DMS153 treated with DMSO at 0.1 percent for 48 hours (cell line): ENCODE results near the gene NAA60.

Experiments
- DNase-seq: peaks from one replicate; lab custom pipeline; 2025; ENCODE audit not compliant: unreplicated experiment; lab: John Stamatoyannopoulos, UW

The NAA60 gene

DNA sequence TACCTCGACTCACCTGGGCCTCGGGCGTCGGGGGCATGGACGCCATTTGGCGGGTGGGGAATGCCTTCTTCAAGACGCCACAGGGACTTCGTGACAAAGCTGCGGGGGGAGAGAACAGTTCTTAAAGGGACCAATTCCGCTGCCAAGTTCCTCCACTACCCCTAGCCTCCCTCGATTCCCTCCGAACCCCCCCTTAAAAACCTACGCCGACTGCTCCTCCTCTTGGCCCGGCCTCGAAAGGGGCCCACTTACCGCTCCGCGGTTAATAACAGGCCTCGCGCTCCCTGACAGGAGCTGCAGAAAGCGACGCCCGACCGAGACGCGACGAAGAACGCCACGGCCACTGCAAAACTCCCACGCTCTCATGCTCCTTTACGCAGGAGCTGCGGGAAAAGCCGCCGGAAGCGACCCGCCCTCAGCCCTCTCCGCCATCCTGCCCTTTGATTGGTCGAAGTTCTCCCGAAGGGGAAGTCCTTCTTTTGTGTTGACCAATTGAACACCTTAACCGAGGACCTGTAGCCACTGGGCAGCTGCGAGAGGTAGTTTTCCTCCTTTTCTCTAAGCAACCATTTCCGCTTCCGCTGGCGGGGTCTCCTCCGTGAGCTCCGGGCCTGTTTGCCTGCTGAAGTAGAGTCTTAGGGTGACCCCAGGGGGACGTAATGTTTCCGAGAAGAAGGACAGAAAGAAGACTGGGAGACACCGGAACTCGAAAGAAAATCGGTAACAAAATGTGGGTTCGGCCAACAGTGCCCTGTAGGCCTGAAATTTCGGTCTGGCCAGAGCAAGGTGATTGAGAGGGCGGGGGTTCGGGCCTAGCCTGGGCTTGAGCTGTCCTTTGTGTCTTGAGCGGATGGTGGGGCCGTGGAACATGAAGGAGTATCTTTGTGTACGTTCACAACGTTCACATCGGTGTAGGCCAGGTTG is at the start of gene NAA60, which contains the start of gene ZNF597:
TSS of gene NAA60 (plus strand) at position 573 of the 924 bp plus-strand sequence. CDS start 32,548 bp downstream, outside the sequence.
TSS of gene ZNF597 (minus strand) at position 397 of the 924 bp plus-strand sequence. CDS start at position 46, 351 bp downstream.
- DNase-seq, result peak; percentile 58

DNA sequence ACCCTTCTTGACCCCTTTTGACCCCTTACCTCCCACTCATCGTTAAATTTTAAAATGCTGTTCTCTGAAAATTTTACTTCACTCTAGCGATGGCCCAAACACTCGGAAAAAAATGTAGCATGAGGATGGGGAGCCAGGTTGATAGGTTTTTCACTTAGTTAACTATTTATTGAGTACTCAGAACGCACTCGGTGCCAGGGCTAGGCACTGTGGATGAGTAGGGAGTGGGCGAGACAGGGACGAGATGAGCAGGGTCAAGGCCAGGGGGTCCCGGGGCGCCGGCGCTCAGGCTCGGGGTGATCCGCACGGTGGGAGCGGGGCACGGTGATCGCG is 43.1 kb upstream of the NAA60 start:
- no peak for DNase-seq

DNA sequence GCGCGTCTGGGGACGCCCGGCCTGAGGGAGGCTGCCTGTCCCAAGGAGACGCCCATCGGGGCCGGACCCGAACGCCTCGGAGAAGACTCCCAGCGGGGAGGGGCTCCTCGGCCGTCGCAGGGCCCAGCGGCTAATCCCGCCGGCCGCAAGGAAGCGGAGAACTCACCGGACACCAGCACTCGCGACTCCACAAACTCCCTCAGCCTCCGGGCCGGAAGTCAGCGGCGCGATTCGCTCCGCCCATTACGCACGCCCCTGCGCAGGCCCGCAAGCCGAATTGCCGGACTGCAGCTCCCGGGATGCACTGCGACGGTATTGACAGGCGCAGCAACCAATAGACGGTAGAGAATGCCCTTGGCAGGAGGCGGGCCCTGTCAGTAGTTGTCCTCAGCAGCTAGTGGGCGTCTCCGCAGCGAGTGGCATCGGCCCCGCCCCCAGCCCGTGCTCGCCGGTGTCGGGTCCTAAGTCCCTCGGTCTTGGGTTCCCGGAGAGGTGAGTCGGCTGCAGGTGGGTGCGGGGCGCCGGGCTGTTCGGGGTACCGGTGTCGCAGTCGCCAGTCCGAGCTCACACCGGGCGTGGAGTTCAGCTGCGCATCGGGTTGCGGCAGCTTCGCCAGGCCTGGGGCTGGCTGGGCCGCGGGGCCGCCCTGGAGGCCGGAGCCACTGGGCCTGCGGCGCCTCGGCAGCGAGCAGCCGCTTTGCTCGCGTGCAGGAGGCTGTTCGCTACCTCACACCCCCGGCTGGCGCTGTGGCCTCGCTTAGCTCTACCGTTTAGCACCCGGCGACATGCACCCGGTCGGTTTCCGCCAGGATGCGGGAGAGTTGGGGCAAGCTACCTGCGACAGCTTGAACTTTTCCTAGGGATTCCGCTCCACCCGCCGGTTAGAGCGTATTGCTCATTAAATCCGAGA is 42.4 kb upstream of the NAA60 start, which contains the start of the genes ZNF174 and ZSCAN32:
TSS of gene ZNF174 (plus strand) at position 437 of the 910 bp plus-strand sequence. CDS start 790 bp downstream, outside the sequence.
TSS of gene ZSCAN32 (minus strand) at position 226 of the 910 bp plus-strand sequence. CDS start 3,447 bp downstream, outside the sequence.
- peak; percentile 98 for DNase-seq

DNA sequence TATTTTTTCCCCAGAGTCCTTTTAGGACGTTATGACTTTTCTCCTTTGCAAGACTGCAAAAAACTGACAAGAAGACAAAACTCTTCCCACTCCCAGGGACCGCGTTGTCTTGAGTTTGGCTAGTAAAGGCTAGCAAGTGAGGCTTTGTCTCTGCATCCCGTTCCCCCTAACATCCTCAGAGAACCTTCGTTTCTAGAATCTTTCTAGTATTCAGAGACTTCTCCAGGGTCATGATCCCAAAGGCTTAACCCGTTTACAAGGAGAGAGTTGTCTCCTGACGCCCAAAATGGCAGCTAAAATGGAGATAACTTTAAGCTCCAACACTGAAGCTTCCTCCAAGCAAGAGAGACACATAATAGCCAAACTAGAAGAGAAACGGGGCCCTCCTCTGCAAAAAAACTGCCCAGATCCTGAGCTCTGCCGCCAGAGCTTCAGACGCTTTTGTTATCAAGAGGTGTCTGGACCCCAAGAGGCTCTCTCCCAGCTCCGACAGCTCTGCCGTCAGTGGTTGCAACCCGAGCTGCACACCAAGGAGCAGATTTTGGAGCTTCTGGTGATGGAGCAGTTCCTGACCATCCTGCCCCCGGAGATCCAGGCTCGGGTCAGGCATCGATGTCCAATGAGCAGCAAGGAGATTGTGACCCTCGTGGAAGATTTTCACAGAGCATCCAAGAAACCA is 41.6 kb upstream of the NAA60 start:
- no peak for DNase-seq

DNA sequence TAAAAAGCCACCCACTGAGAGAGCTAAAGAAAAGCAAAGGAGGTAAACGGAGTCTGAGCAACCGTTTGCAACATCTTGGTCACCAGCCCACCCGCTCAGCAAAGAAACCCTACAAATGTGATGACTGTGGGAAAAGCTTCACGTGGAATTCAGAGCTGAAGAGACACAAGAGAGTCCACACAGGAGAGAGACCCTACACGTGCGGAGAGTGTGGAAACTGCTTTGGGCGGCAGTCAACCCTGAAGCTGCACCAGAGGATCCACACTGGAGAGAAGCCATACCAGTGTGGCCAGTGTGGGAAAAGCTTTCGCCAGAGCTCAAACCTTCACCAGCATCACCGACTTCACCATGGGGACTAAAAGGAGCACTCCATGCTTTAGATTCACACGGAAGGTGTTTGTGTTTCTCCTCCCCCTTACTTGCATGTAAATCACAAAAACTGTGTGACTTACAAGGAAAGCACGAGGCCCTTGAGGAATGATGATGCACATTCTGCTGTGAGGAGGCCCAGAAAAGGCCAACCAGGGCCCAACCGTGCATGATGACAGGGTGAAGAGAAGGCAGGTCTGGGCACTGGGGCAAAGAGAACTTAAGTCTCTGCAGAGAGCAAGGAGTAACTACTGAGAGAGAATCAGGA is 34.8 kb upstream of the NAA60 start:
- DNase-seq, result no peak

DNA sequence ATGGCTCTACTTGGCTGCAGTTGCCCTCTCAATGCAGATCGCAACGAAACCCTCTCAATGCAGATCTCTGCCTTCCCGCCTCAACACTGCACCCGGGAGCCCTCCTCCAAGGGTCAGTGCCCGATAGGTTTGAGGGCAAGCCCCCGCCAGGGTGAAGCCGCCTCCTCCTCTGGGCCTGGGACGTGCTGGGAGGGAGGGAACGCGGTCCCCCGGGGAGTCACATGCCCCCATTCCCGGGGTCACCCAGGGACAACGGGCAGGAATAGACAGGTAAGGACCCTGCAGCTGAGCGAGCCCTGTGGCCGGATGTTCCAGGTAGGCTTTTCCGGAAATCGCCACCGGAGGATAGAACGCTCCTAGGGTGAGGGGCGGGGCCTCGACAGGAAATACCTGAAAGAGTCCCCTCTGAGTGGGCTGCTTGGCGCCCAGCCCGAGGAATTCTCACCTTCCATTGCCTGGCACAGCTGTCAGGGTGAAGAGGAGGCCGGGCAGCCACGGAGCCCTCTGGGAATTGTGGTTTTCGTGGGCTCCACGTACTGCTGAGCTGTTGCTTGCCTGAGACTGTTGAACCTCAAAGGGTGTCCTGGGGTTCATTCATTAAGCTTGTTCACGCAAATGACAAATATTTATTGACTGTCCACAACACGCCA is 29.6 kb upstream of the NAA60 start:
- no peak for DNase-seq

DNA sequence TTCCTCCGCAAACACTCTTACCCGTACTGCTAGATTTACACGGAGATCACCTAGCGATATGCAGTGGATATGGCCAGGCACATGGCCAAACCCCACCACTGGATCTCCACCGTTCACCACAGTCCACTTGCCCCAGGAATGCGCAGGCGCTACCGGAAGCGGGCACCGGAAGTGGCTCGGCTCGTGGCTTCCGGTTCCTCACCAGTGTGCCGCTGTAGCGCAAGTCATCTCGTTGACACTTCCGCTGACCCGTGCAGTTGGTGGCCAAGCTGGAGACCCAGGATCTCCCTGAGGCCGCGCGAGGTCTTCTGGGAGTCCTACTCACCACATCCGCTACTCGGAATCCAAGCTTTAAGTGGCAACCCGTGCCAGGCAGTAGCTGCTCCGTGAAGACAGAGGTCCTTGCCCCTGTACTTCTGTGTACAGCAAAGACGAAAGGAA is 11.7 kb upstream of the NAA60 start:
- DNase-seq, result no peak

DNA sequence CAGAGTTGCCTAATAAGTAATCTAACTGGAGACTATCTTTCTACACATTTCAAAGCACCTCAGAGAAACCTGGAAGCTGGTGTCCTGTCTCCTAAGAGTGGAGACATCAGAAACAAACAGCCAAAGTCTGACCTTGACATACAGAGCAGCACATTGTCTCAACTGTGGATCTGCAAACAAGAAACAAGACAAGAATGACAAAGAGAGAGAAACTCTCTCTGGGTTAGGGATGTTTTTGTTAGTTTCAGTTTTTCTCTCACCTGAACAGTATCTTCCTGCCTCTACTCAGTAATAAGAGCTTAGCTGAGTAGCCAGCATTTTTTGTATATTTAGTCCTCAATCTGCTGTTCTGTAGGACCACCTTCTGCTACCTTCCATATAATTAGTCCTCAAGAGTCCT is 9.1 kb upstream of the NAA60 start:
- DNase-seq, result no peak

DNA sequence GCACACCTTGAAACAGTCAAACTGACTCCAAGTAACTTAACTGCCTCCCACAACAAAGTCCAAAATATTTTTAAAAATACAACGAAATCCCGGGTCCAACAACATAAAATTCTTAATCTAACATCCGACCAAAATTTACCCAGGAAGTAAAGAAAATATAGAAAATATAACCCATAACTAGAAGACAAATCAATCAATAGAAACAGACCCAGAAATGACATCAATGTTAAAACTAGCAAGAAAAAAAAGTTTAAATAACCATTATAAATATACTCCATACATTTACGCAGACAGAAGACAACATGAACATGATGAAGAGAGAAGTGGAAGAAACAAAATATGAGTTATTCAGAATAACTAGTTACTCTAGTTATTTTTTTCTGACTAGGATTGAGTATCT is 3.8 kb upstream of the NAA60 start:
- DNase-seq, result no peak

DNA sequence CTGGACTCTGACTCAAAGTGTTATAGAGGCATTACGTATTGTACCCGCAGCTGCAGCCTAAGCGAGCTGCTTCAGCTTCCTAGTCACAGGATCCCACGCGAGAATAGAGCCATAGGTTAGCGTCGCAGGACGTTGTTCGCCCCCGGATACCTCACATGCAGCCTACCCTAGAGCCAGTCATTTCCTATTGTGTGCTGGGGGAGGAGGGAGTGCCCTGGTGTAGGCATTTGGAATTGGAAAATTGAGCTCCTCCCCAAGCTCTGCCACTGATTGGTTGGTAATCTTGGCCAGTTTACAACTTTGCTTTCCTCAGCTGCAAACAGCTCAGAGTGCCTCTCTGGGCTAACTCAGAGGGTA is 530 bp downstream of the NAA60 start:
- no peak for DNase-seq

DNA sequence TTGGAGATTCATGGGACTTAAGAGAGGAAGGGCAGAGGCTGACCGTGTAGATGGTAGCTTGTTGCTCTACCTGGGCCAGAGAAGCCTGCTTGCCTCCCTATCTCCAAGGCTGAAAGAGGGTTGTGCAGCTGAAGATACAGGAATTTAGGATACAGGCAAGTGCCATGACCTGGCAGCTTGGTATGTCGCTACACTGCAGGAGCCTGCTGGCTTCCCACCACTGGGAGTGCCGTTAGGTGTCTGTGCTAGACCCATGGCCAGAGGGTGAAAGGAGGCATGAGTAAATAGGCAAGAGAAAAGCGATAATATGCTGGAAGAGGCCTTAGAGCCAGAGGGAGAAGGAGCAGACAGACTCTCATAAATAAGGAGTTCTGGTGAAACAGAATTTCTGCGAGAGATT is 10.6 kb downstream of the NAA60 start:
- DNase-seq, result no peak

DNA sequence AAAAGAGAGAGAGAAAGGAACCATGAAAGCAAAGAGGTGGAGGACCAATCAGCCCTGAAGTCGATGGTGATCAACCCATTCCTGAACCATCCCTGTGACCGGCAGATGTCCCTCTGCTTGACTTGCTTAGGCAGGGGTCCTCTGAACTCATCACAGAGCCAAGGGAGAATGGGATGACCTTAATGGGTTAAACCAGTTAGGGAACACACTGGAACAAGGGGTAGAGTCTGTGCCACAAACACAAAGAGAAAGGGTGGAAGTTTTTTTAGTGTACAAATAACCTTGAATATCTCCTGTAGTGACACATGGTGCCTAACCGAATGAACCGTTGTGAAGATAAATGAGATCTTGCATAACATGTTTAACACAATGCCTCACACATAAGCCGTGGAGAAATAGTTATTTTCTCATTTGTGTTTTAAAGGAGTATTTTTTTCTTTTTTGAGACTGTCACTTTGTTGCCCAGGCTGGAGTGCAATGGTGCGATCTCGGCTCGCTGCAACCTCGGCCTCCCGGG is 11.2 kb downstream of the NAA60 start:
- no peak for DNase-seq

DNA sequence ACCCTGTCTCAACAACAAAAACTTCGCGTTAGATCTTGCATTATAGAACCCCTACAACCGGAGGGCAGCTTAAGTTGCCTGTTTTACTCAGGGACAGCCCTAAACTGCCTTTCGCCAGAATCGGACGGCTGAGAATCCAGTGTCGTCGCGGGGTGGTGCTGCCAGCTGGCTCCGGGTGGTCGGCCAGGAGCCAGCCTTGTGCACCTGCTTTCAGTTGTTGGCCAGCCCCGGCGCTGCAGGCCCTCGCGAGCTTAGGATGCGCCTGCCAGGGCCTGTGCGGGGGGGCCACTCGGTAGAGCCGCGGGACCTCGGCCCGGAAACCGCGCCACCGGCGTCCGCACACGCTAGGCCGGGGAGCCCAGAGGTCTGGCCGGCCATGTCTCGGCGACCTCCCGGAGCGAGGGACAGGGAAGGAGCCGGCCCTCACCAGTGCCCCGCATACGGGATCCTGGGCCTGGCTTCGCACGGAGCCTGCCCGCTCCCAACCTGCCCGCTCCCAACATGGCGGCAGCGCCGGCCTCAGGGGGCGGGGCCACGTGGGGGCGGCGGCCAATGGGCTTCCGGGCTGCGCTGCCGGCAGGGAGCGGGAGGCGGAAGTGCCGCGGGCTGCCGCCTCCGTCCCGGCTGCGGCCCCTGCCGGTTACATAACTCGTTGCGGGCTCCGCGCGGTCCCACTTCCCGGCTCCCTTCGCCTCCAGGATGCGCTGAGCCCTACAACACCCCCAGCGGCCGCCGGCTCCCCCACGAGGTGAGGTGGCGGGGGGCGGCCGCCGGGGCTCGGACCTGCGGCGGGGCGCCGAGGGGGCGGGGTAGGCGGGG is 14.2 kb downstream of the NAA60 start:
- peak; percentile 84 for DNase-seq

DNA sequence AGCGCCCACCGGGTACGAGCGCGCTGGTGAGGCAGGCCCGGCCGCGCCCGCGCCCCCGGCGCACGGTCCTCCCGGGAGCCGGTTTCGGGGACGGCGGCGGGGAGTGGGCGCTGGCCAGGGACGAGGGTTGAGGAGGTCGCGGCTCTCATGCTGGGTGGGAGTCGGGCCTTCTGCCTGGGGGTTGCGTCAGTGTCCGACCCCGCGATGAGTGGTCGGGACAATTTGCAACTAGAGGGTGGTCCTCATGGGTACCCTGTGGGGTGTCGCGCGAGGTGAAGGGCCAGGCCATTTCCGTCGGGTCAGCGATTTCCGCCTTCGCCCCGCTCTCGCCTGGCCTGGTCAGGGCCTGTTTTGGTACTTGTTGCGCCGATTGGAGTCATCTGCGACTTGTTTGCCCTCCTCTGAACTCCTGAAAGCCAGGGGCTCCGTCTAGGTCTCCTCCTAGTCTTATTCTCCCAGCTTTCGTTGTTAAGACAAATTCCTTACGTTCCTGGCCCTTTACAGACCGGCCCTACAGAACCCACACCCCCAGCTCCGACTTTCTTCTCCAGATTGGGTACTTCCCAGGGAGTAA is 14.9 kb downstream of the NAA60 start:
- peak; percentile 3 for DNase-seq

DNA sequence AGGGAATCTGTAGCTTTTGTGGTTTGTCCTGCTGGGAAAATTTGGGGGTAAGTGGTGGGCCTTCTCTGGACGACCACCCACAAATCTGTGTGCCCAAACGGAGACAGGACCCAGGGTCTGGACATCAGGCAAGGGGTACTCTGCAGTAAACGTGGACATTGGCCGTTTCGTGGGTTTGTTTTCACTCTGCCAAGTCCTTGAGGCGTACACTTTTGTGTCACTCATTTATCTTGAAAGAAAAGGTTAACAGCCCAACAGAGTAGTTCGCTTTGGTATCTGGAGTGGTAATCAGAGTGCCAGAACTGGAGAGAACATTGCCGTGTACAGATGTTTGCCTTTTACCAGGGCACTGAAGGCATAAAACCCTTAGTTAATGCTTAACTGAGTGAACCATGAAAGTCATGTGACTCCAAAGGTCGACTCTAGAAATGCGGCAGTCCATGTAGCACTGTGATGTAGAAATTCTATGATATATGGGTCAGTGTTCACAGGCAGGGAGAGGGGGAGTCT is 15.4 kb downstream of the NAA60 start:
- DNase-seq, result no peak

DNA sequence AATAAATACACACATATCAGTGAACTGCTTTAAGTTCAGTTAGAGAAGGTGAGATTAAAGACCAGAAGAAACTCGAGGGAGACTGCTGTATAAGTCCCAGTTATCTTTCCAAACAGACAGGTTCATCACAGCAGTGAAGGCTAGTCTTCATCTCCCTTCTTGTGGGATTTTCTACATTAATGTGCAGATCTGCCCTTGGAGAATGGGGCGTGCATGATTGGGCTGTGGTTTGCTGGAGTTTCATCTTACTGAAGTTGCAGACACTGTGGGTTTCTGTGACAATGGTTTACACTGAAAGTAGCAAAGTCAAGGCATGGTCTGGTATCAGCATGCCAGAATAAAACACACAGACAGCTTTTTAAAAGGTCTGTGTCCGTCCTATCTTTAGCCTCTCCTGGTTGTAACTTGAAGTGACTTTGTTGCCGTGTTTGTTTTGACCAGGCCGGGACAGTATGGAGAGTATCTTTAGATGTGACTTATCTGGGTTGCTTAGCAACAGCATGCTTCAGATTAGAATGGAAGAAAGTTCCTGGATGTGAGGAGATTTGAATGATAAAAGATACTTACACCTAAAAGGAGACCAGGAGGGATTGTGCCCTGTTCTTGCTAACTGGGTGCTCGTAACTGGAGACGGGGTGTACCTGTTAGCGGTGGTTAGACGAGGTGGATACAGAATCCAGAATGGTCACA is 16.1 kb downstream of the NAA60 start:
- no peak for DNase-seq

DNA sequence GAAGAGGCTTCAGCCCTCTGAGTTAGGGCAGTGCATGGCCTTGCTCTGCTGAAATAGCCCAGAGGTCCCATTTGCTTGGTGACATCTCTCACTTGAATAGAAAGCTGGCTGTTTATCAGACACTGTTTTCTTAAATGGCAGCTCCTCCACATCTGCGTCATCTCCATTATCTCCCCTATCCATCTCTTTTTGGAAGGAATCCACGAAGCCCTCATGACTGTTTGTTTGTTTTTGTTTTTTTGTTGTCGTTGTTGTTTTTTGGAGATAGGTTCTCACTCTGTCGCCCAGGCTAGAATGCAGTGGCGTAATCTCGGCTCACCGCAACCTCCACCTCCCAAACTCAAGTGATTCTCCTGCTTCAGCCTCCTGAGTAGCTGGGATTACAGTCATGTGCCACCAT is 16.6 kb downstream of the NAA60 start:
- no peak for DNase-seq

DNA sequence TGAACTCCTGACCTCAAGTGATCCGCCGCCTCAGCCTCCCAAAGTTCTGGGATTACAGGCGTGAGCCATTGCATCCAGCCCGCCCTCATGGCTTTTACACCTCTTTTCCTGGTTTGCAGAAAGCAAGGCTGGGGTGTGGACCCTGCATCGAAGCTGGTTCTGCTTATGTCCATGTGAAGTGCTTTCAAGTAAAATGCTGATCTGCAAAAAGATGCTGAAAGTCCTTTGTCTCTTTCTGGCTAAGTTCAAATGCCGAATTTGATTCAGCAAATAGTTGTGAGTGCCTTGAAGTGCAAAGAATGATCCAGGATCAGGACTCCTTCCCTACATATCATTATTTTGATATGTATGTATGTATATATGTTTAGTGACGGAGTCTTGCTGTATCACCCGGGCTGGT is 17.1 kb downstream of the NAA60 start:
- DNase-seq, result no peak
